ENCODE results near the gene TCERG1L. TPM values are rescaled to one million over a fixed set of nuclear protein-coding genes. Genes with fewer than 3 reads are reported as not detected.

Gene TCERG1L
- total and polyA plus RNA-seq, 10 donors: 0.03 to 1.2 (median 0.30) TPM; not detected in 3

GRCh38 chr10:131312478-131312836 lies 936 bp upstream of the TCERG1L start:
- intact Hi-C loops (cut with DNase I; ENCODE audit: low total_unique reads): no loop called here
- Histone ChIP-seq H3K4me3 (peak overlapping the region in 7 of 8 donors; percentile 18 to 62 (median 29)), H3K9me3 (no peaks in the 10 kb centered on the region), H3K36me3 (no peaks in the 10 kb centered on the region), H3K27me3 (replicated peaks in 1 of 7) (peaks cover 0 to 90% (median 36%) of the 10 kb centered on the region in 7 donors), H3K4me1 (peaks cover 3 to 24% (median 19%) of the 10 kb centered on the region in 6 donors), H3K27ac (peak overlapping the region in 1 of 8 donors; percentile 15)
- TF ChIP-seq POLR2A (IDR thresholded peaks at IDR 0.05) (no peak), POLR2AphosphoS5 (IDR thresholded peaks at IDR 0.05) (no peak), CTCF (IDR thresholded peaks at IDR 0.05 in 8 of 11, conservative IDR thresholded peaks at IDR 0.05 in 3 of 11) (peak in 7 of 11 experiments; percentile 14 to 51 (median 33))
- 4 to 8% (median 5%) methylated on average over 31 to 32 of the region's 32 CpGs for WGBS, 5 donors
- DNase-seq: peak; percentile 74

- H3K27ac ChIP-seq: no peak overlapping the region
- peak overlapping the region in 5 of 8 donors; percentile 16 to 62 (median 36) for H3K4me3 ChIP-seq
- H3K27me3 ChIP-seq (replicated peaks in 1 of 7): peaks cover 0 to 92% (median 37%) of the 10 kb centered on the region in 7 donors
- 2 to 12% (median 4%) methylated on average over 5 to 36 of the region's 36 CpGs for WGBS, 5 donors
- intact Hi-C loops (cut with DNase I; ENCODE audit: low total_unique reads): no loop called here
- peaks cover 3 to 24% (median 19%) of the 10 kb centered on the region in 6 donors for H3K4me1 ChIP-seq
- H3K9me3 ChIP-seq: no peaks in the 10 kb centered on the region
- TF ChIP-seq POLR2AphosphoS5 (IDR thresholded peaks at IDR 0.05): no peak
- TF ChIP-seq POLR2A (IDR thresholded peaks at IDR 0.05): no peak
- TF ChIP-seq CTCF (IDR thresholded peaks at IDR 0.05 in 8 of 11, conservative IDR thresholded peaks at IDR 0.05 in 3 of 11): no peak
- peak; percentile 74 for DNase-seq
- no peaks in the 10 kb centered on the region for H3K36me3 ChIP-seq
These were observed 190 bp downstream of the TCERG1L start for GRCh38 chr10:131311402-131311660.

- no peak for TF ChIP-seq POLR2AphosphoS5 (IDR thresholded peaks at IDR 0.05)
- TF ChIP-seq POLR2A (IDR thresholded peaks at IDR 0.05): no peak
- no peak for TF ChIP-seq CTCF (IDR thresholded peaks at IDR 0.05 in 8 of 11, conservative IDR thresholded peaks at IDR 0.05 in 3 of 11)
- Histone ChIP-seq H3K27me3 (replicated peaks in 1 of 7) (peaks cover 0 to 91% (median 42%) of the 10 kb centered on the region in 7 donors), H3K27ac (no peak overlapping the region), H3K4me1 (peaks cover 3 to 24% (median 19%) of the 10 kb centered on the region in 6 donors), H3K4me3 (peak overlapping the region in 6 of 8 donors; percentile 16 to 62 (median 32)), H3K9me3 (no peaks in the 10 kb centered on the region), H3K36me3 (no peaks in the 10 kb centered on the region)
- peak; percentile 72 for DNase-seq
- intact Hi-C loops (cut with DNase I; ENCODE audit: low total_unique reads): no loop called here
- 4 to 7% (median 6%) methylated on average over 46 to 76 of the region's 76 CpGs for WGBS, 5 donors
These were observed 745 bp downstream of the TCERG1L start for GRCh38 chr10:131310551-131311401.

- peak overlapping the region in 1 of 8 donors; percentile 23 for H3K4me3 ChIP-seq
- DNase-seq: no peak
- no peak overlapping the region for H3K27ac ChIP-seq
- H3K9me3 ChIP-seq: no peaks in the 10 kb centered on the region
- H3K36me3 ChIP-seq: no peaks in the 10 kb centered on the region
- TF ChIP-seq POLR2AphosphoS5 (IDR thresholded peaks at IDR 0.05): no peak
- TF ChIP-seq CTCF (IDR thresholded peaks at IDR 0.05 in 8 of 11, conservative IDR thresholded peaks at IDR 0.05 in 3 of 11): no peak
- no peak for TF ChIP-seq POLR2A (IDR thresholded peaks at IDR 0.05)
- intact Hi-C loops (cut with DNase I; ENCODE audit: low total_unique reads): no loop called here
- H3K27me3 ChIP-seq (replicated peaks in 1 of 7): peaks cover 0 to 92% (median 43%) of the 10 kb centered on the region in 7 donors
- WGBS, 5 donors: 8 to 16% (median 12%) methylated on average over 4 of the region's 4 CpGs
- peaks cover 3 to 24% (median 19%) of the 10 kb centered on the region in 6 donors for H3K4me1 ChIP-seq
These were observed 1.4 kb downstream of the TCERG1L start for GRCh38 chr10:131310142-131310541.
